Epithelial cell of proximal tubule (primary cell): Measurements from ENCODE around the gene LMO7. TPM values are rescaled to one million over a fixed set of nuclear protein-coding genes. Genes with fewer than 3 reads are reported as not detected.

Experiments
- DNase-seq: peaks from one replicate; pipeline ENCODE4 v3.0.0-alpha.2; 2011; ENCODE audit warnings: low read depth
- H3K4me3 ChIP-seq: 2 replicates; pipeline ENCODE4 v1.5.1; 2011; ENCODE audit warnings: low read depth, mild to moderate bottlenecking, low read length
- total RNA-seq: library from RNA; depleted of rRNA; stranded (reverse); fragments of >200 nt; gene quantifications from 2 replicates; pipeline ENCODE4 v1.2.3, GENCODE V29; 2015
- TF ChIP-seq, protein P1 (sequence below): conservative IDR thresholded peaks from 2 replicates; pipeline ENCODE4 v1.5.1; 2012; ENCODE audit warnings: low read depth, mild to moderate bottlenecking, low read length

LMO7 gene
- total RNA-seq, 1 donor from 2014 or later: 46.9 TPM

DNA sequence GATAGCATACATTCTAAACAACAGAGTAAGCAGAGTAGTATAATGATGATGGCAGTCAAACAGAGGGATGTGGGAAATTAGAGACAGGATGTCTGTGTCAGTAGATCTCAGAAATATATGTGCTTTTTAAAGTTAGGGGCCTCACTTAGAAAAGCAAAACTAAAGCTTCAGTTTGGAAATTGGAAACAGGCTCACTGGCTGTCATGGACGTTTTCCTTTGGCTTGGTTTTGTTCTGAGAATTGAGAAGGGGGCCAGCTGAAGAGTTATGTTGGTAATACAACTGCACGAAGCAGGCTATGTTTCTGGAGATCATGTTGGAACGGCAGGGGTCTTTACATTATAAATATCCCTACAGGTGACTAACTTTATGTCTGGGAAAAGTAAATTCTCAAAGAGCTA lies 261.3 kb downstream of the LMO7 start:
- DNase-seq: no peak
- TF ChIP-seq, protein P1, sequence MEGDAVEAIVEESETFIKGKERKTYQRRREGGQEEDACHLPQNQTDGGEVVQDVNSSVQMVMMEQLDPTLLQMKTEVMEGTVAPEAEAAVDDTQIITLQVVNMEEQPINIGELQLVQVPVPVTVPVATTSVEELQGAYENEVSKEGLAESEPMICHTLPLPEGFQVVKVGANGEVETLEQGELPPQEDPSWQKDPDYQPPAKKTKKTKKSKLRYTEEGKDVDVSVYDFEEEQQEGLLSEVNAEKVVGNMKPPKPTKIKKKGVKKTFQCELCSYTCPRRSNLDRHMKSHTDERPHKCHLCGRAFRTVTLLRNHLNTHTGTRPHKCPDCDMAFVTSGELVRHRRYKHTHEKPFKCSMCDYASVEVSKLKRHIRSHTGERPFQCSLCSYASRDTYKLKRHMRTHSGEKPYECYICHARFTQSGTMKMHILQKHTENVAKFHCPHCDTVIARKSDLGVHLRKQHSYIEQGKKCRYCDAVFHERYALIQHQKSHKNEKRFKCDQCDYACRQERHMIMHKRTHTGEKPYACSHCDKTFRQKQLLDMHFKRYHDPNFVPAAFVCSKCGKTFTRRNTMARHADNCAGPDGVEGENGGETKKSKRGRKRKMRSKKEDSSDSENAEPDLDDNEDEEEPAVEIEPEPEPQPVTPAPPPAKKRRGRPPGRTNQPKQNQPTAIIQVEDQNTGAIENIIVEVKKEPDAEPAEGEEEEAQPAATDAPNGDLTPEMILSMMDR: no peak
- H3K4me3 ChIP-seq: no peak overlapping the region

DNA sequence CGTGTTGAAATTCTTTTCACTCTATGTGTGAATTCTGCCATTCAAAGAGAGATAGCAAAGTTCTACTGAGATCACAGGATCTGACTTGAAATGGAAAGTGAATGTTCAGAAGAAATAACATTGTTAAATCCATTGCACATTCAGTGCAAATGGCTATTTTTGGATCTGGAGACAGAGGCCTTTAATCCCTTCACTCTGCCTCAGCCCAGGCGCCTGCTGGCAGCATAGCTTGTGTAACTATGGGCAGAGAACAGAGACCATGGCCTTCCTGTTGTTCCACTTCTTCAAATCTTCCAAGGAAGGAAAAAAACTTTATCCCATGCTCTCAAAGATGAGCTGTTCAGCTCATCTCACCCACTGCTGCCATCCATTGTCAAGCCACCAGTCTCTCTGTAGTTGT lies 265.4 kb downstream of the LMO7 start:
- DNase-seq: no peak
- H3K4me3 ChIP-seq: no peak overlapping the region
- TF ChIP-seq, protein P1: no peak

DNA sequence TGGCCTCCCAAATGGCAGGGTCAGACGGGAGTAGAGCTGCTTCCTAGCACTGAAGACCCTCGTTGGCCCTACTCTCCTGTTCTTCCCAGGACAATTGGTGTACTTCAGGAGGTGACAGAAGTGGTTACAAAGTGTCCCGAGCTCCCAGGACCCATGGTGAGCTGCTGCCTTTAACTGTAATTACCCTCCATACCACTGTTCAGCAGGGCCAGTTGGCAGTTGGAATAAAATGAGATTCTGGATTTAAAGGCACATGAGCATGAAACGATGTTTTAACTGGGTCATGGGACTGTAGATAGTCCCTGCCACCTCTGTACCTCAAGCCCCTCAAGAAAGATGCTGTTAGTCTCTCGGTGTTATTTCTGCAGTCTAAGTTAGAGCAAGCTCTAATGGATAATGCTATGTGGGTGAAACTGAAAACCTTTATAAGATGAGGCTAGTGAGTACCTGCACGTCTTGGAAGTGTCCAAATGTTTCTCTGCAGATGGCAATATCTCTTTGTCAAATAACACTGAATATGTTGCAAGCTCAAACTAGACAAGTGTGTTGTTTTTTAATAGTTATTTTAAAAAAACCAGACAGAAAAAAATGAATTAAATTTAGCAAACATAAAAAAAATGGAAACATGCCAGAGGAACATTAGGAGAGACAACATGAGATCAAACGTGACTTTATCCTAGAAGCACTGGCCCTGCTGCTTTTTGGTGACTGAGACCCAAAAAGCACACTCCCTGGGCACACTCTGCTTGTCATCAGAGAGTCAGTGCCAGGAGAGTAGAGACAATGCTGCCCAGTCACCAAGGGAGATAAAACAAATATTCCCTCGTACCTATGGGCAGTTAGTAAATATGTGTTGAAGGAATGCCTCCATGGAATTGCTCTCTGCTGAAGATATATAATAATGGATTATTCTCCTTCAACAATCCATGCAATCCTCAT lies 266.3 kb downstream of the LMO7 start:
- TF ChIP-seq, protein P1: no peak
- H3K4me3 ChIP-seq: no peak overlapping the region
- DNase-seq: no peak

DNA sequence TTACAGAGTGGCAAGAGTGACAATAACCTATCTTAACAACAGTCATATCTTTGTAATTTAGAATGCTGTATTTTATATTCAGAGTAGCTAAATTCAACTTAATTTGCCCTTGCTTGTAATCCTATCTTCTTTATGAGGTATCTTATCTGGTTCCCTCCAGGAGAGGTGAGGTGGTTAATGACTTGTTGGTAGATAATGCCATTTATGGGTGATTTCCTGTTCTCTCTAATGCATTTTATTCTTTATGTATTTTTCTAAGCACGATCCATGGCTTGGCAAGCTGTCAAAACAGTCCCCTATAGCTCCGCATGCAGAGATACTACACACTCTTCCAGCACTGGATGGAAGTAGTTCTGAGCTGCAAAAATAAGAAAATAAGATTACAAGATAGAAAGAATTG lies 267.9 kb downstream of the LMO7 start:
- TF ChIP-seq, protein P1: no peak
- no peak overlapping the region for H3K4me3 ChIP-seq
- no peak for DNase-seq

DNA sequence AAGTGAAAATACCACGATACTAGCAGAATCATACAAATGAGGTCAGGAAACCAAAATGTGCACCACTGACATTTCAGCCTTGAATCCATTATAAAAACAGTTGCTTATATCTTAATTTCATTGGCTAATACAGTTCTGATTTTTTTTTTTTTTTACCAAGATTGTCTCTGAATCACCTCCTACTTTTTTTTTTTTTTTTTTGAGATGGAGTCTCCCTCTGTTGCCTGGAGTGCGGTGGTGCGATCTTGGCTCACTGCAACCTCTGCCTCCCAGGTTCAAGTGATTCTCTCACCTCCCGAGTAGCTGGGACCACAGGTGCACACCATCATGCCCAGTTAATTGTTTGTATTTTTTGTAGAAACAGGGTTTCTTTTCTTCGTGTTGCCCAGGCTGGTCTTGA lies 270.2 kb downstream of the LMO7 start:
- TF ChIP-seq, protein P1: no peak
- H3K4me3 ChIP-seq: no peak overlapping the region
- DNase-seq: no peak

DNA sequence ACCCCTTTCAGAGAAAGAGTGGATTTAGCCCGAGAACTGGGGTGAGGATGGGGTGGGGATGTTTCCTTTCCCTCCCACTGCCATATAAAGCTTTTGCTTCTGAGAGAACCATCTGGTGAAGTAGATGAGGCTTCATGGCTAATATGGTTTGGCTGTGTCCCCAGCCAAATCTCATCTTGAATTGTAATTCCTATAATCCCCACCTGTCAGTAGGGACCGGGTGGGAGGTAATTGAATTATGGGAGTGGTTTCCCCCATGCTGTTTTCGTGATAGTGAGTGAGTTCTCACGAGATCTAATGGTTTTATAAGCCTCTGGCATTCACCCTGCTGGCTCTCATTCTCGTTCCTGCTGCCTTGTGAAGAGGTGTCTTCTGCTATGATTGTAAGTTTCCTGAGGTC lies 270.9 kb downstream of the LMO7 start:
- no peak for DNase-seq
- TF ChIP-seq, protein P1: no peak
- H3K4me3 ChIP-seq: no peak overlapping the region

DNA sequence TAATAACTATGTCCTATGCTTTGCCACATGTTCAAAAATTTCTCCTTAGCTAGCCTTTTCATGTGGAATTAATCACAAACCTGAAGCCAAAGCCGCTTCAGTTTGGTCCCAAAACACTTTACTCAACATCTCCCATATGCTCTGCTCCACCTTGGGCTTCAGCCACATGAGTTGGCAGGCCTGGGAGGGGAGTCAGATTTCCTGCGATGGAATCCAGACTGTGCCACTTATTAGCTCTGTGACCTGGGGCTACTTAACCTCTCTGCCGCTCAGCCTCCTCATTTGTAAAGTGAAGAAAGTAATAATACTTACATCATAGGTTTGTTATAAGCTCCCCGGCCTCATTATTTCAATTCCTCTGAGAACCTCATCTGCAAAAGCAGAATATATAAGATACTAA lies 272.0 kb downstream of the LMO7 start:
- H3K4me3 ChIP-seq: no peak overlapping the region
- TF ChIP-seq, protein P1: no peak
- no peak for DNase-seq
